HG03103 (cell line): ENCODE results near the gene REELD1.

Experiments used
- ATAC-seq: cut with Tn5 transposase; IDR thresholded peaks from one replicate; pipeline ENCODE4 v1.9.1; 2021; ENCODE audit warnings: low read depth; ENCODE audit not compliant: unreplicated experiment

The REELD1 gene

DNA sequence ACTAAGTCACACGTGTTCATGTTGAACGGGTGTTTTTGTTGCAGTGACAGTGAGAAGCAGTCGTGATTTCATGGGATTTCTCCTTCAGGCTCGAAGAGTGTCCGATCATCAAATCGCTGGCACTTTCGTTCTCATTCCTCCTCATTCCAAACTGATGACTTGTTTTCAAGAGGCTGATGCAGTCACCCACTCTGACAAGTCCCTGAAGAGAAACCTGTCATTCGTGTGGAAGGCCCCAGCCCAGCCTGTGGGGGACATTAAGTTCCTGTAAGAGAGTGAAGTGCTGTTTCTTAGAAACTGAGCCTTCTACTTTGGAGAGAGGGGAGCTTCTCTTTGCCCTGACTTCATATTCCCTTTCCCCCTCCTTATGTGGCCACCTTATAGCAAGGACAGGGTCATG lies 8.0 kb downstream of the REELD1 start:
- no peak for ATAC-seq

DNA sequence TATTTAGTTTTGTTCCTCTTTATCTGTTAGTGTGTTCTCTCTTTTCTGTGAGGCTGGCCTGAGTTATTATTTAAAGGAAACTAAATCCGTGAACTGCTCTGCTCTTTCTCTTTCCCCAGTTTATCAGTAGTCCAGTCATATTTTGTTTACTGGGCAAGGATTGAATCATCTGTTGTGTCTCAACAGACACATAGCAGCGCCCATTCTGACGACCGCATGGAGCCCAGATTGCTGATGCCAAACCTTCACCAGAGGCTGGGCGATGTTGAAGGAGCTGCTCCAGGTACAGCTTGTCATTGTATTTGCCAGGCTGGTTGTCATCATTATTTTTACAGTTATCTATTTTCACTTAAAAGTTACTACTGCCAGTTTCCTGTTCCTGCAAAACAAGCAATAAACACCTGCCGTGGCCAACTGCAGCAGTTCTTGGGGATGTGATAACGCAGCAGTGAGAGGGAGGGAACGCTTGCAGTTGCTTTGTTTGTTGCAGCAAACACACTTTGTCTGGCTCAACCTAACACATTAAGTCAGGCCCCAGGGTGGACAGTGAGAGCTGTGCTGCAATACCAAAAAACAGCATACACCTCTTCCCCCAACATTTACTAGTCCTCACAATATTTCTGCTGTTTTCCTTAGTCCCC lies 10.1 kb downstream of the REELD1 start:
- no peak for ATAC-seq

DNA sequence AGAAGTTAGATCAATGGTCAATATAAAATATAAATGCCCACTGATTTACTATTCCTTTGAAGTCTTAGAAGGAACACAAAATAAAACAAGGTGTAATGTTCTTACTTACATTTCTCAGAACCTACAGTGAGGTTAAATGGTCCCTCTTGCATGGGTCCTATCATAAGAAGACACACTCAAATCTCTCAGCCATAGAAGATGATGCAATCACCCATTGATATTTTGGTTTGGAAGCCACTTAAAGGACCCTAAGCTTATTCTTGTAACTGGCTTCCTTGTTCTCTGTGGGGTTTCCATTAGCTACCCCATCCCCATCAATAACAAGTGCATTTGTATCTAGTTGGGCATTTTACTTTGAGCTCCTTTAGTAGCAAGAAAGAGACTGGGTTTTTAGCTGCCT lies 15.1 kb downstream of the REELD1 start:
- no peak for ATAC-seq

DNA sequence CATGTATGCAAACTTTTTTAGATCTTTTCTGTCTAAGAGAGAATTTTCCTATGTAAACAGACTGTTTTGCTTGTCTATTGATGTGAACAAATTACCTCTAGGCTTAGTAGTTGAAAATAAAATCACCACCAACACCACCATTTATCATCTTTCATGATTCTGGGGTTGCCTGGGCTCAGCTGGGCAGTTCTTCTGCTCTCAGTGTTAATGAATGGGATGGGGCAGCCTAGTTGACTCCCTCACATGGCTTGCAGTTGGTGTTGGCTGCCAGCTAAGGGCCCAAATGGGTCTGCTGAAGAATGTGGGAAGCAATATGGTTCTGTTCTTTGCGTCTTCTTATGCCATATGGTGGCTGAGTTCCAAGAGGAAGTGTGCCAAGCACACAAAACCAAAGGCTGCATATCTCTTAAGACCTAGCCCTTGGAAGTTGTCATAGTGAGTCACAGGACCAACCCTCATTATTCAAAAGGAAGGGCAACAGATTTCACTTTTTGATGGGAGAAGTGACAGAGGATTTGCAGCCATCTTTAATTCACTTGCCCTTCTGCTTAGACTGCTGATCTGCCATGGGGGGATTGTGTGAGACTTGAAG lies 17.9 kb downstream of the REELD1 start:
- ATAC-seq = no peak

DNA sequence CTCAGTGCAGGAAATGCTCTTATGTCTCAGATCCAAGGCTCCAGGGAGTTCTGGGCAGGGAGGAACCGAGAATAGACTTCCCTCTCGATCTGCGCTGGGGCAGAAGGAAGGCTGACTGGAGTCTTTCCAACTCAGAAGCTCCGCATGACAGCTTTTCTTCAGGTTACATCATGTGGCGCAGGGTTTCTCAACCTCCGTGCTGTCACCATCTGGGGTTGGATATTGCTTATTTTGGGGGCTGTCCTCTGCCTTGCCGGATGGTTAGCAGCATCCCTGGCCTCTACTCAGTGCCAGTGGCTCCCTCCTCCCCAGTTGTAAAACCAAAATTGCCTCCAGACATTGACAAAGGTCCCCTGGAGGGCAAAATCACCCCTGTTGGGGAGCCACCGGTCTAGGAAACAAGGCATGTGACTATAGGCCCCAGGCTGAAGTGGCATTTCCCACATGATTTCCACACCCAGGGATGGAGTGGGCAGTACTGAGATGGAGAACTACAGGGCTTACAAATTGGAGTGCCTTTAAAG lies 21.4 kb downstream of the REELD1 start:
- no peak for ATAC-seq

DNA sequence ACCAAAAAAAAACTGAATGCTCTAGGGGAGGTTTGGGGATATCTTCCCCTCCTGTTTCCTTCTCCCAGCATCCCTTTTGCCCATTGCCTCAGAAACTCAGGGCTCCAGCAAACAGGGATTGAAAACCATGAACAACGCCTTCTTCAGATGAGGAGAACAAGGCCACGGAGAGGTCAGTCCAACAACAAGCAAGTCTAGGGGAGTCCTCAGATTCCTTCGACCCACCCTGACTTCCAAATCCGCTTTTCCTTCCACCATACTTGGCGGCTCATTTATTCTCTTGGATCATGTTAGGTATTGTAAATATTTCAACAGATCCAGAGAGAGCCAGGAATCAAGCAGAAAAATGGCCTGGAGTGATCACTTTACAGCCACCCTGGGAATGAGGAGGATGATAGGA lies 21.9 kb downstream of the REELD1 start:
- ATAC-seq = no peak

DNA sequence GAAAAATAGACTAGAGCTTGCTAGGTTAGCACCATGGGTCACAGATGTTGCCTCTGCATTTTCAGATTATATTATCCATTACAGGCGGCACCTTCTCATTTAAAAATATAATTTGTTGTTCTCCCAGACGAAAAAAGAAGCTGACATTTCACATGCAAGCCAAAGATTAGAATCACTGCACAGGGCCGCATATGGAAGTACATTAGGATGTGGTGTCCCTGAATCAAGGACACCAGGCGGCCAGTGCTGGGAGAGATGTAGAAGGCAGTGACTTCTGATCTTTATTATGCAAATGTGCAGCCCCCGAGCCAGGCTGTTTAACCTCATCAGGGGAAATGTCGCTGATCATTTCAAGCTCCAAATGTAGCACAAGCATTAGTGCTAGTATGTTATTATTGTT lies 22.8 kb downstream of the REELD1 start:
- ATAC-seq = no peak

DNA sequence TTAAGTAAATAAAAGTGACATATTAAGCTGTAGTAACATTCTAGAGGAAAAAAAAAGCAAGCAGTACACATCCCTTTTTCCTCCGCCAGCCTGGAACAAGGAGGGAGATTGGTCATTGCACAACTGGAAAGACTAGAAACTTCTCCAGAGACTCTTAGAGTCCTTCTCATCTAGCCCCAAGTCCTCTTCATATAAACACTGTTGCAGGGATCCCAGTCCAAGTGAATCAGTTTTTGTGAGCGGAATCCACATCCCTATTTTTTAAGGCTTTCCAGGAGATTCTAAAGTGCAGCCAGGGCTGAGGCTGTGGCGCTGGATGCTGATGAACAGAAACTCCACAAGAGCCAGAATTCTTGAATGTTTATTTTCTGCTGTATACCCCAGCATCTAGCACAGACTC lies 23.8 kb downstream of the REELD1 start:
- no peak for ATAC-seq

DNA sequence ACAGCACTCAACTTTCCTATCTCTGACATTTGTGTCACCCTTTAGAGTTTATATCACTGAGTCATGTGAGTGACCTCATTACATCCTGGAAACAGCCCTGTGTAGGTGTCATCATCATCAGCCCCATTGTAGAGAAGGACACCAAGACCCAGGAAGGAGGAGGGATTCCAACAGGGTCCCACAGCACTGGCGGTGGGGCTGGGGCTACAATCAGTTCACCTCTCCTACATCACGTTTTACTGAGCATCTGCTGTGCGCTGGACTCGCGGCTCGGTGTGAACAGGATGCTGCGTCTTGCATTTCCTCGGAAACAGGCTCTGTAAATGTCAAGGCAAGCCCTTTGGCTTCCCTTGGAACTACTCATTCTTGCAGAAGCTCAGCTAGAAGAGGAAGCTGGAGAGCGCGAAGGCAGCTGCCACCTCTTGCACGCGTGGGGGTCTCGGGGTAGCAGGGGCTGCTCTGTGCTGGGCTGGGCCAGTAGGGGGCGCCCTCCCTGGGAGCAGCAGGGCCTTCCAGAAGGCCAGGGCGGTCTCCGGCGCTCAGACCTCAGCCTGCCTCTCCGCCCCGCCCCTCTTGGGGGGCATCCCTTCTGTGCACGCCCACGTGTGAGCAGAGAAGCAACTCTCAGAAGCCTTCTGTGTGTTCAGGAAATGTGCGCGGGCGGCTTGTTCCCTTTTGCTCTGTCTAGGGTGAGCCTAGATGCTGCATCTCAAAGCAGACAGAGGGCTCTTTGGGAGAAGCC lies 29.0 kb downstream of the REELD1 start:
- peak; percentile 79 for ATAC-seq

DNA sequence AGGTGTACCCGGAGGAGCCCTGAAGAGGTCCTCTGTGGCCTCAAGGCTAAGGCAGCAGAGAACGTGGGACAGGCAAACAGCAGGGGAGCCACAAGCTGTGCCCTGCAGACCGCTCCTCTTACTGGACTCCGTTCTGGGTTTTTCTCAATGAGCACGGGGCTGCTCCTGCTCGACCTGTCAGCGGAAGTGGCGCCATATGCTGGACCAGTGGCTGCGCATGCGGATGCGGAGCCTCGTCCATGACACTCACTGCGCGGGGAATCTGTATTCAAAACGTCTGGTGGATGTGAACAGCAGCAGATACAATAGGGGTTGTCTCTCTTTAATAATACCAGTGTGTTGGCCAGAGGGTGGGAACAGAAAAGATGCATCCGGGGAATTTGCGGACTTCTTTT lies 29.5 kb downstream of the REELD1 start:
- ATAC-seq = no peak

DNA sequence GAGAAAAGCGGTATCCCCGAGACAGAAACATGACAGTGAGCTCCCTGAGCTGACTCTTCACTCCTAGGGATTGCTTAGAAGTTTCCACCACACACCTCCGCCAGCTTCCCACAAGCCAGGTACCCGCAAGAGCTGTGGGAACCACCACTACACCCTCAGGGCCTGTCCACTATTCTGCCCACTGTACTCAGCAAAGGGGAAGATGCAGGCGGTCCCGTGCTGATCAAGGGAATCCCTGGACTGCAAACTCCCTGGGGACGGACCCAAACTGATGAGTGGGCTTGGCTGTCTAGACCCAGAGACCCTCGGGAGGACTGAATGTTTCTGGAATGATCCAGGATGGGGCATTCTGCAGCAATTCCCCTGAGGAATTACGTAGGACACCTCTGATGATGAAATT lies 30.2 kb downstream of the REELD1 start:
- ATAC-seq = no peak

DNA sequence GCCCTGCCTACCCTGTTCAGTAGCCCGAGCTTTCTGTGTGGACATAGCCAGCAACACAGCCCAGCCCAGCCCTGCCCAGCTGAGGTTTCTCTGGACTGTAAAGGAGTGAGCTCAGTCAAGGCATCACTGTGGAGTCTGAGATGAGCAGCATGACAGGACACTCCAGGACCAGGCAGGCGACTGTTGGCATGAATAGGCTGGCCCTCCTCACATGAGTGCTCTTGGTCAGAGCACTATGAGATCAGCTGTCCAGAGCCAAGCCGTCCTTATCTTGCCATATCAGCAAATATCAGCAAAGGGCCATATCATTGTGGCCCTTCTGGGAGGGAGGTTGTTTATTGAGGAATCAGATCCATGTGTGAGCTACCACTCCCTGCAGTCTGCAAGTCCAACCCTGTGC lies 30.9 kb downstream of the REELD1 start:
- no peak for ATAC-seq

DNA sequence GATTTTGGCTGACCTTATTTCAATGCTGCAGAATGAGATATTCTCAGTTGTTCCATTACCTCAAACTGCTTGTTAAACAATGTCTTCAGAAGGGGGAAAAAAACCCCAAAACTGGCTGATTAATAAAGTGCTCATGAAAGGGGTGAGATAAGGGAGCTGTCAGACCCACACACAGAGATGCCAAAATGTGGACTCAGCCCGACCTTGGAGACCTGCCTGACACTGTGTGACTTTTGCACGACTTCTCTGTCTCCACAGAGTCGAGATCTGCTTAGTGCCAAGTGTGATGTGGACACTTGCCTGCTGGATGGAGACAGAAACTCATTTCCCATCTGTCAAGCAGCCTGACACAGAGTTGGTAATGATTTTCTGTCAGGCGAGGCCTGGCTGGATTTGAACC lies 31.5 kb downstream of the REELD1 start:
- ATAC-seq = no peak

DNA sequence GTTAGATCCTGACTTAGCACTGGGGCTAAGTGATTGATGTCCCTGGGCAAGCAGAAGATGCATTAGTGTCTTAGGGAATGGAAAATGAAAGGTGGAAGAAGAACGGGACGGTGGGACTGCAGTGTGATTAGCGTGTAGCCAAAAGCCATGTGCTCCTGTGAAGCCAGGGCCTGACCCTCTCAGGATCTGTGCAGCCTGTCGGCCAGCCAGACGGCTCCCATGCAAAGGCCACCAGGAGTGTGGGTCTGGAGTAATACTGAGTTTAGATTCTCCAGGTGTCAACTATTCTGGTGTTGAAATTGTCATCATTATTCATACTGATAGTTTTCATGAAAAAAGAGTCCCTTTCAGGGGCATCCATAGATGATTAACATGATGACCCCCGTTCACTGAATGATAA lies 32.0 kb downstream of the REELD1 start:
- ATAC-seq = no peak

DNA sequence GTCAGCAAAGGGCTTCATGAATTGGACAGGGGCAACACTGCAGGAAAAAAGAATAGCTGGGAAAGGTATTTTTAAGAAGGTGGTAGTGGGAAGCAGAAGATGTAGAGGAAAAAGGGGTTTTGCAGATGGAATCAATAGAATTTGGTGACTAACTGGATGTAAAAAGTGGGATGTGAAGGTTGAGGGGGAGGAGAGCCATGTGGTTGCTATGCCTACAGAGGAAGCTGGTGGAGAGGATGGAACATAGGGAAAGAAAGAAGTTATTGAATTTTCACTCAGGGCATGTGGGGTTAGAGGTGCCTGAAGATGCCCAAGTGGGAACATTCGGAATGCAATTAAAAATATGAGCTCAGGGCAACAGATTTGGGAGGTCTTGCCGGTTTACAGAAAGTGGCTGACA lies 33.0 kb downstream of the REELD1 start:
- ATAC-seq = no peak

DNA sequence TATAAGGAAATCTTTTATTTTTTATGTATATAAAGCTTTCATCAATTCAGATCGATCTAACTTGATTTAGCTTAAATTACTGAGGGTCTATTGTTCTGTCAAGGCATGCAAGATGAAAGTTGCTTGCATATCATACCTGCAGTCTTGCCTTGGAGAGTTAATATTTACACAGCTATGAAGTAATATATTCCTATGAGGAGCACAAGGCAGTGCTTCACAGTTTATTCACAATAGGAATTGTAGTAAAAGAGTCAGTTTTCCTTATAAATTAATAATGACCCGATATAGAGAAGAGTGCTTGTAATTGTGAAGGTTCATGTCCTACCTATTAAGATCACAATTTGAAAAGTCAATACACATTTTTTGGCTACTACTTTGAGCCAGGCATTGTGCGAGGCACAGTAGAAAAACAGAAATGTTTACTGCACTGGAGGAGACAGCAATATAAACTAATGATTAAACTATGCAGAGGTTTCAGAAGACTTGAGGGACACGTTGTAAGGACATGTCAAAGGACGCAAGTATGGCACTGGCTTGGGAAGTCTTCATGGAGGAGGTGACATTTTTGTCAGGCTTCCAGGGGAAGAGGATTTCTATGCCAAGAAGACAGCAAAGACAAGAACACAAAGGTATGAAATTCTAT lies 38.8 kb downstream of the REELD1 start:
- no peak for ATAC-seq

DNA sequence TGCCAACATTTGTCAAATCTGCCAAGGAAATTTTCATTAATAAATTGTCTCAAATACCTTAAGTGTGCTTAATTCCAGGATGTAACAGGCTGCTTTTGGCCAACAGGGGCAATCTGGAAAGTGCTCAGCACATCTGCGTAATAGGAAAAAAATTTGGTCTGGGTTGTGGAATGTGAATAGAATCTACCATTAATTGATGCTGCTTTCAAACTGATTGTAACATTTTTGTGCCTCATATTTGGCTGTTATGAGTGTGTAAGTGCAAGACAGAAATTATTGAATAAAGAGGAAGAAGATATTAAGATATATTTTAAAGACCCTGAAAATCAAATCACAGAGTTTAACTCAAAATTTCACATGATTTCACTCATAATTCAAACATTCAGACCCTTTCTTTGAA lies 41.1 kb downstream of the REELD1 start:
- no peak for ATAC-seq

DNA sequence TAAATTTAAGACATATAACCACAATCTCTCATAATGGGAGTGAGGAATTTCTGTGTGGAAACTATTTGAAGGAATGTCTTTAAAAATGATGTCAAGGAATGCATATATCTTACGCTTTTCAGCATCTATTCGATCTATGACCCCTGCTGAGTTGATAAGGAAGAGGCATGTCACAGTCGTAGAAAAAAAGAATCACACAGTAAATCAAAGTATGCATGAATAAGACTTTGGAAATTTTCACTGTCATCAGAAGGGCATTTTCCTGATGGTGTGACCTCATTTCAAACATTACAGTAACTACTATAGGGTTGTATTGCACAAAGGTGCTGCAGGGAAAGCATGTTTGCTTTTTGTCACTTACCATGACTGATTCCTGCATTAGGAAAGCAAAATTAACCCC lies 41.5 kb downstream of the REELD1 start:
- ATAC-seq = no peak

DNA sequence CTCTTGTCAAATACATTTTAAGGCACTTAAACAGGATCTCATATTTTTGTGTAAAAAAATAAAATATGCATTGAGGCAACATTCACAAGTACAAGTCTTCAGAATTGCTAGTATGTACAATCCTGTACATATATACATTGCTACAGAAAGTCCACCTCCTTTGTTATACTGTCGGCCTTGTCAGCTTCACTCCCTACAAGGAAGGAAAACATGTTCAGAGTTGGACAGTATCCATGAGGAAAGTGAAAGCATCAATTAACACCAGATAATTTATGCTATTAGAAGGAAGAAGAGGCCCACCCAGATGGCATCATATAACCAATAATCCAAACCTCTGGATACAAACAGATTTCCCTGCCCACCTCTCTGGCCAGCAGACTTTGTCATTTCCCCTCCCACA lies 42.0 kb downstream of the REELD1 start:
- ATAC-seq = no peak

DNA sequence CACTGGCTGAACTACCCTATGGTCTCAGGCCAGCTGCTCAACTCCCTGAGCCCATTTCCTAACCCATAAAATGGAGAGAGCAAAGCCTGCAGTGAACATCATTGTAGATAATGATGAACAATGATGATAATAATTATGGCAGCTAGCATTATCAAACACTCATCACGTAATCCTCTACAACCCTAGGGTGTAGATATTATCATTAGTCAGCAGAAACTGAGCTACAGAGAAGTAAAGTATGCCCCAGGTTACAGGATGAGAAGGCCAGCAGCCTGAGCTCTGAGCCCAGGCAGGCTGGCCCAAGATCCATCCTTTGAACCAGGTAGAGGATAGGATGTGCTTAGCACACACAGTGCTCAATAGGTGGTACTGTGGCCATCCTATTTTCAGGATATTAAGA lies 43.2 kb downstream of the REELD1 start:
- ATAC-seq = no peak

DNA sequence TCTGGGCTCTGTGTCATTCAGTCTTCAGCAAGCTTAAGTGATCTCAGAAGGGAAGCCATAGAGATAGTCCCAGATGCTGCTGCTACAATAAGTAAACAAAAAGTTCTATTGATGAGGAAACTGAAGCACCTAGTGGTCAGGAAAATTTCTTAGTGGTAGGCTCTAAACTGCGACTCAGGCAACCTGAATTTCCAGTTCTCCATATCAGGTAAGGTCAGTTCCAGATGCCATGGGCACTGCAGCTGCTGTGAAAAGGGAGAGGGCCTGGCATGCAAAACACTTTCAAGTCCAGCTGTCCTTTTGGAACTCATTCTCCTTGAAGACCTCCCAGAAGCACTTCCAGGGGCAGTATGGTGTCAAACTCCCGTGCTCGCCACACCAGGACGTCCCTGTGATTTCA lies 46.2 kb downstream of the REELD1 start:
- ATAC-seq = no peak
